Activated CD4-positive, alpha-beta T cell treated with anti-CD3 and anti-CD28 coated beads, Interleukin-2, amount 50 U/mL, for 48 hours (primary cell): Measurements from ENCODE around the gene IL2RA.
"Not testable (repeated sequence)": the region's sequence is repeated elsewhere in the genome, so short reads cannot be mapped to it uniquely, and the experiment has no call there.

ENCODE experiments used
- DNase-seq, 2 experiments: peaks; one replicate each; pipeline ENCODE4 v3.0.0-alpha.2; 2020

IL2RA gene

DNA sequence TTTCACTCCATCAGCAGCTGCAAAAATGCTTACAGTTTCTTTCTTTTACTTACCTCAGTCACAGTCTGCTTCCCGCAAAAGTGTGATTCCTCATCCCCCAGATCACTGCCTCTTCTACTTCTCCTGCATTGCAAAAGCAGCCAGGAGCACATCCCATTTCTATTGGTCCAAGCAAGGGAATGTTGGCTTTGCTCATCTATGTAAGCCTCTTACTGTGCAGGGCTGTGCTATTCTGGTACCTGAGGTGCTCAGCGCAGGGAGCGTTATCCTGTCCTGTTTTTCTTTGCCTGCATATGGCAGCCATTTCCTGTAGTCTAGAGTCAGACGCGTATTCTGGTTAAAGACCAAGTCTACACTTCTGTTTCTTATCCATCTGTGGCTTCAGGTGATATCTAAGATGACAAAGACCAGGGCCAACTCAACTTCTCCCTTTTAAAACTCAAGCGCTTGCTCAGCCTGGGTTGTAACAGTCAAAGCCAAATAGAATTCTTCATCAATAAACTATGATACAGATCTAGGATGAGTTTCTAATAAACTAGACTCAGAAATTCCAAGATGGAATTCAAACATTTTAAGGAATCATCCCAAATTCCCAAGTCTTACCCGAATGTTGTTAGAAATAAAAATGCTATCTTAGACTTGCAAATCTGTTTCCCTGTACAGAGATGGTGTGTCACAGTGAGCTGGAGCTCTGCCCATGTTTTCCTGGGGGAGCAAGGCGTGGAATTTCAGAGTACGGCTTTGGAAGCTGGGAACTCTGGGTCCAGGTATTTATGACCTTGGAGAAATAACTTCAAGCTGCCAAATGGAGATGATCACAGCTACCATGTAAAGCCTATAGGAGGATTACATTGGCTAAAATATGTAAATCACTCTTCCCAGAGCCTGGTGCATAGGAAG, 20.6 kb upstream of the IL2RA start:
- DNase-seq = no peak

DNA sequence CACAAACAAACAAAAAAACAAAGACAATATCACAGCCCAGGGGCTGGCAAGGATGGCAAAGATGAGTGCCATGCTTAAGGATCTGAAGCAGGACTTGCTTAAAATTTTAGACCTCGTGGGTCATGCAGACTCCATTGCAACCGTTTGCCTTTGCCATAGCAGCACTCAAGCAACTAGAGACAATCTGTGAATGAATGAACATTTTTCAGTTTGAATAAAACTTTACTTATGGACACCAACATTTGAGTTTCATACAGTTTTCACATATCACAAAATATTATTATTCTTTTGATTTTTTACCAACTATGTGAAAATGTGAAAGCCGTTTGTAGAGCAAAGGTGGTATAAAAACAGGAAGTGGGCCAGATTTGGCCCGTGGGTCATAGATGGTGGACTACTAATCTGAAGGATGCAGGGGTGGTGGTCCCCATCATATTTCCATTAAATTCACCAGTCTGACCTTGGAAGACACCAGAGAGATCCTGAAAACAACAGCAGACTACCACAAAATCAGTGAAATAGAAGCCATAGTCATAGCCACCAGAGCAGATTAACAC, 18.3 kb upstream of the IL2RA start:
- no peak for DNase-seq

DNA sequence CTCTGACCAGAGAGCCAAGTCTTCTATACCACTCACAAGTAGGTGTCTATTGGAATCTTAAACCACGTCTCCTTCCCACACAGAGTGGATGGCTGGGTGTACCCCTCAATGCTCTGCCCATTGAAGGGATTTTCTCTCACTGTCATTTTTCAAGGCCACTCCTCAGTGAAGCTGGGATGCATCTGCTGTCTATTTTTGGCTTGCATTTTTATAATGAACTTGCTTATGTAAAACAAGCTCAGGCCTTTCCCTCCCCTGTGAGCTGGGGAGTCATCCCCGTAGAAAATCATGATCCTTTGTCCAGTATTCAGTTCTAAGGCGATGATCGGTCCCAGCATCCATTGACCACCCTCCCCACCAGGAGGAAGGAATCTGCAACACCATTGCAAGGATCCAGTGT, 16.9 kb upstream of the IL2RA start:
- no peak for DNase-seq

DNA sequence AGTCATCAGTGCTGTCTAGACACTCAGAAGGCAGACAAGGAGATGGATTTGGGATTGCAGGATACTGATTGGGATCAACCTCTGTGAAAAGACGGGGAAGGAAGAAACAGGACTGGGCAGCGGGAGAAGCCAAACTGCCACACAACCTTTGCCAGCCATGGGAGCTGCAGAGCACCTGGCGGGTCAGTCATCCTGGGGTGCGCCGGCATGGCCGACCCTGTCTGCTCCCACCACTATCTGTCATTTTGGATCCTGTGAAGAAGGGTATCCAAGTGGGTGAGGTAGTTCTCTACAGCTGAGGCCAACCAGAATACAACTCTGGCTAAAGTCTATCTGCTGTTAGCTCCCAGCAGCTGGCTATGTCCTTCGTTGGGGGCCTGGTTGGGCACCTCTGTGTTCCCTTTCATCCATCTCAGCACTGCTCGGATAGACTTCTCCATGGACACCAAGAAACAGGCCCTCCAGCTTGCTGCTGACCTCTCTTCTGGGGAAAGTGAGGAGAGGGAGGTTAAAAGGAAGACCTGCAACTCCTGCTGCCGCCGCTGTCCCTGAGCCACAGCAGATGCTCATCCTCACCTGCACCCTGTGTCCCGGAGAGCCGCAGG, 15.0 kb upstream of the IL2RA start:
- DNase-seq = no peak

GRCh38 chr10:6074489-6075301, 12.5 kb upstream of the IL2RA start:
- peak in 1 of 2 experiments; percentile 44 for DNase-seq

DNA sequence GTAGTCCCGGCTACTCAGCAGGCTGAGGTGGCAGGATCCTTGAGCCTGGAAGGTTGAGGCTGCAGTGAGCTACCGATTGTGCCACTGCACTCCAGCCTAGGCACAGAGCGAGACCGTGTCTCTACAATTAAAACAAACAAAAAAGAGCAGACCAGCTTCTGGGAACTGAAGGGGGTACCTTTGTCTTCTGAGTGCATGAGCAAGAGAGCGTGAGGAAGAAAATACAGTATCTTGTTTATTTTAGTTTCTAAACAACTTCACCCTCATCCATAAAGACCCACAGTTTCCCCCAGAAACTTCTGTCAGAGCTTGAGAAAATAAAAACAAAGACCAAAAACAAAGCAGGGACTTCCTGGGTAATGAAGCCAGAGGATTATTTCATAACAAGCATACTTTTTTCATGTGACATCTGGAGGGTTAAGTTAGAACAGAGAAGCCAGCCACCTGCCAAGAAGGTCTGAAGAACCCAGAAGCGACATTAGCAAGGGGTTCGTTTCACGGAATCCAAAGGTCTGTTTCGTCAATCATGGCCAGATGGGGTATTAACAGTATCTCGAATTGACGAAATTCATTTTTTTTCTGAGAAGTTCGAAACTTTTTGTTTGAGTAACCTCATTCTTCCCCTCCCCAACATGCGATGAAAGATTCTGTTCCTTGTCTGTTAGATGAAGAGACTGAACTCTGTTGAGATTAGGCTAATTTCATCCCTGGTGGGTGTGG, 10.2 kb upstream of the IL2RA start:
- DNase-seq = peak in 1 of 2 experiments; percentile 61

- DNase-seq = no peak
Observed at GRCh38 chr10:6071181-6072175, 9.3 kb upstream of the IL2RA start.

DNA sequence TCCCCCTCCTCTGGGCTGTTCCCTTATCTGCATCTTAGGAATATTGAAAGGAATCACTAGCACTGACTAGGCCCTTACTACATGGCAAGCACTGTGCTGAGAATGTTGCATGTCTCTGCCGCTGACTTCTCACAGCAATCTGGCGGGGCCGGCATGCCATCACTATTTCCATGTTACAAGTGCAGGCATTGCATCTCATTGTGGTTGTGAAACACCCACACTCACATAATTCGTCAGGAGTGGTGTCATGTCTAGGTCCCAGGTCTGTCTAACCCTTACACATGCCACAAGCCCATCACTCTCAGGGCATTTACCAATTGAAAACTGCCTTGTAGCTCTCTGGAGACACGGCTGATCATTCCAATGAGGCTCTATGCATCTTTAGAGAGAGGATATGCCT, 8.5 kb upstream of the IL2RA start:
- DNase-seq = peak; percentile 81 to 86

DNA sequence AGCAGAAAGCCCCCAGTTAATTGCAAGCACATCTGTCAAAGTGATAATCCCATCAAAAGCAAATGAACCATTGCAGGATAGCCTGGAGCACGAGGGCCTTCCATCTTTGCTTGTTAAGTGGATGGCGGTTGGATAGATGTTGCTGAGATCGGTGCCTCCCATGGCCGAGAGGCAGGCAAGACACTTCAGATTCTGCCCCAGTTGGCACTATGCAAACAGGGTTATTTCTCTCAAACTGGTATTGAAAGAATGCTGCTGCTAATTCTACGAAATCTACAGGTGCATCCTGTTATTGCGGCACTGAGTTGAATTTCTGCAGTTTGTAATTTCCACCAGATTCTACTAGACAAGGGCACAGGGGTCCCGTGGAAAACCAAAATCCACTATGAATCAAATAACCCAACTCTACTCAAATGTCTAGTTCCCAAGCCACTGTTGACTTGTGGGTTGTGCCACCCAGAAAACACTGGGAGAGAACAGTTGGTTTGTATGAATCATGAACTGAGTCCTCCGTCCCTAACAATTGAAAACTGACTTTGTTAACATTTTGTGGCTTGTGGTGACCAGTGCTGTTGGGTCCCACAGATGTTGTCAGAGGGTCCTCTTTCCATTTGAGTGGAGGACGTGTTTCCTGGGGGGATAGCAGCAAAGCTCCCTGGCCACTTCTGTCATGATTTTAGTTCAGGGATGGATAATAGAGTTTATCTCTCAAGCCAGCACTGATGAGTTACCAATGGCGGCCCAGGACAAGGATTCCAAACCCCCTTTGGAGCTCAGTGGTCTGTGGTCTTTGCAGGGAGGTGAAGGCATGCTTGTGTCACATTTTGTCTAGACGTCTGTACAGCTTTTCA, 7.1 kb upstream of the IL2RA start:
- peak in 1 of 2 experiments; percentile 57 for DNase-seq

- peak in 1 of 2 experiments; percentile 60 for DNase-seq
Observed at GRCh38 chr10:6068422-6068821, 6.3 kb upstream of the IL2RA start.

- DNase-seq = no peak
Observed at GRCh38 chr10:6068006-6068405, 5.8 kb upstream of the IL2RA start.

DNA sequence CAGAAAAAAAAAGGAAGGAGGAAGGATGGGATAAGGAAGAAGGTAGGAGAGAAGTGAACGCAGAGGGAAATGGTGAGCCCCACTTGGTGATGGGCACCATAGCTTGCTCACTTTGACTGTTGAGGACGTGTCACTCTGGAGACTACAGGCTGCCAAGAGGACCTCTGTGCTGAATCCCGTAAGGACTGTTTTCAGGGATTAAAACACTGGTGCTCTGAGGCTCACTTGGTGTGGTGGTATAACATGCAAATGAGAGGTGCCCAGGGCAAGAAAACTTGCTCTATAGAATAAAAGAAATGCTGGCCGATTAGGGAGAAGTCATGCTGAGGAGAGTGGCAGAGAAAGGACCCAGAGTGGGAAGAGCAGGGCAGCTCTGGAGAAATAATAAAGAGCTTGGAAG, 5.3 kb upstream of the IL2RA start:
- DNase-seq = peak in 1 of 2 experiments; percentile 0

DNA sequence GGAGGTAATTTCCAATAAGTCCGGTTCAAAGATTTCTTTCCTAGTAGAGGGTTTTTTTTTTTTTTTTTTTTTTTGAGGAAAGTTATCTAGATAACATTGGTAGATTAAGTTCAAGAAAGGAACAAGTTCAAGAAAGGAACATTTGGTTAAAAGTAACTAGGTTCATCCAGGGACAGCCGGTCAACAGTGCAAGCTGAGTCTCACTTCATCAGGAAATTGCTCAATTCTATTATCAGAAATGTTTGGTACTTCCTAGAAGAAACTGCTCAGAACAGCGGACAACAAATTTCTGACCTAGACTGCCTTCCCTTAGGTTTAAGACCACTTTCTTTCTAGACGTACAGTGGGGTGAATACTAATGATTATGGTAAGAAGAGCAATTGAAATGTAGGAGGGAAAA, 3.7 kb upstream of the IL2RA start:
- peak in 1 of 2 experiments; percentile 10 for DNase-seq

- peak in 1 of 2 experiments; percentile 38 for DNase-seq
Observed at GRCh38 chr10:6065406-6065805, 3.2 kb upstream of the IL2RA start.

DNA sequence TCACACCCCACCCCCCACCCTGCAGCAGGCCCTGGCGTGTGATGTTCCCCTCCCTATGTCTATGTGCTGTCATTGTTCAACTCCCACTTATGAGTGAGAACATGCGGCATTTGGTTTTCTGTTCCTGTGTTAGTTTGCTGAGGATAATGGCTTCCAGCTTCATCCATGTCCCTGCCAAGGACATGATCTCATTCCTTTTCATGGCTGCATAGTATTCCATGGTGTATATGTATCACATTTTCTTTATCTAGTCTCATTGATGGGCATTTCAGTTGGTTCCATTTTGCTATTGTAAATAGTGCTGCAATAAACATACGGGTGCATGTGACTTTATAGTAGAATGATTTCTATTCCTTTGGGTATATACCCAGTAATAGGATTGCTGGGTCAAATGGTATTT, 2.6 kb upstream of the IL2RA start:
- DNase-seq = not testable (repeated sequence)

DNA sequence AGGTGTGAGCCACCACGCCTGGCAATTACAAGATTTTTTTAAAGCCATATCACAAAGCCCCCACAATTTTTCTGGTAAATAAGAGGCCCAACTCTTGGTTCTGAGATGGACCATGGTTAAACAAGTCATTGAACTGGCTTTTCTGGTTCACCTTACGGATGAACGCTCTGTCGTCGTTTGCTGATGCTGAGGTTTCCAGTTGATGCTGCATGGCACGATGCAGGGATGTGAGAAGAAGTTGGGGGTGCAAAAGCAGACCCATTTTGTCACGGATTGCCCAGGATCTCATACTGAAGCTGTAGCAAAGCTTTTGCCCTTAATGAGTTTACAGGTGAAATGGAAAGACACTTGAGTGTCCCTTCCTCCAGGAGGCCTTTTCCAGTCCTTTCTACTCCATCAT, 2.0 kb upstream of the IL2RA start:
- peak in 1 of 2 experiments; percentile 3 for DNase-seq

DNA sequence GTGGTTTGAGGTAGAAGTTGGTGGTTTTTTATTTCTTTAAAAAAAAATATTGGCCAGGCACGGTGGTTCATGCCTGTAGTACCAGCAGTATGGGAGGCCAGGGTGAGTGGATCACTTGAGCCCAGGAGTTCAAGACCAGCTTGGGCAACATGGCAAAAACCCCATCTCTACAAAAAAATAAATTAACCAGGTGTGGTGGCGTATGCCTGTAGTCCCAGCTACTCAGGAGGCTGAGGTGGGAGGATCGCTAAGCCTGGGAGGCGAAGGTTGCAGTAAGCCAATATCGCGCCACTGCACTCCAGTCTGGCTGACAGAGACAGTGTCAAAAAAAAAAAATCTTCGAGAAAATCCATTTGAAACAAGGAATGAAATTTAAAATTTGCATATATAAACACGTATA, 1.1 kb downstream of the IL2RA start:
- peak in 1 of 2 experiments; percentile 37 for DNase-seq

GRCh38 chr10:6059506-6059905, 2.7 kb downstream of the IL2RA start:
- peak; percentile 15 to 30 for DNase-seq

DNA sequence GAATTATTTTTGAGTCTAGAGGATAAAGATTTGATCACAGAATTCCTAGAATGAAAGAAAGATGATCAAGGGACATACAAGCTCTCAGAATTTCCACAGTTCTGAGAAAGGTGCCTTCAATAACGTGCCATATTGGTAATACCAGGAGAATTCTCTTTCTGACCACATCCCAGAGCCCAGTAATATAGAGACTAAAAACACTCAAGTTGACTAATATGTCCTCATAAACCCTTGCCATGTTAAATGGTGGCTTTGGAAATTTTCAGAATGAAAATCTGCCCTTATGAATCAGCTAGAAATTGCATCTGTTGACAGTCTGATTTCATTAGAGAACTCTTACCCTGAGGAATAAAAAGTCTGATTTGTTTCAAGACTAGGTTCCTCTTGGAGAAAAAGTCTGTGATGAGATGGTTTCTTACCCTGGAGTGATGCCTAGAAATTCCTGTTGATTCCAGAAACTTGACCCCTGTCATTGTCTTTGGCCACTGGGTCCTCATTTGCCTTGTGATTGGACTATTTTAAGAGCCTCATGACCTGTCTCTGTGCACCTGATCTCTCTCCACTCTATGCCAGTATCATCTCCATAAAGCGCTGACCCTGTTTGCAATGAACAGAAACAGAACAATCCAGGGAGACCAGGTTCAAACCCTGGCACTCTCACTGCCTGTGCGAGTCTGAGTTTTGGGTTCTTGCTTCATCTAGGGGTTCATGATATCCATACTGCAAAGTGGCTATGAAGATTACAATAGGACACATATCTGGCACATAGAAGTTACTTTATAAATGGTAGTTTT, 3.3 kb downstream of the IL2RA start:
- DNase-seq = peak; percentile 33 to 49
